VCaP (cell line): ENCODE results near the gene SUCLG2.

Source experiments
- H3K27ac ChIP-seq: fragments of 450-650 bp; 2 replicates; pipeline ENCODE4 v1.5.1; 2017
- TF ChIP-seq, protein P1 (sequence below): fragments of 450-650 bp; conservative IDR thresholded peaks from 2 replicates; pipeline ENCODE4 v1.5.1; 2017; ENCODE audit warnings: mild to moderate bottlenecking, moderate library complexity

SUCLG2 gene

DNA sequence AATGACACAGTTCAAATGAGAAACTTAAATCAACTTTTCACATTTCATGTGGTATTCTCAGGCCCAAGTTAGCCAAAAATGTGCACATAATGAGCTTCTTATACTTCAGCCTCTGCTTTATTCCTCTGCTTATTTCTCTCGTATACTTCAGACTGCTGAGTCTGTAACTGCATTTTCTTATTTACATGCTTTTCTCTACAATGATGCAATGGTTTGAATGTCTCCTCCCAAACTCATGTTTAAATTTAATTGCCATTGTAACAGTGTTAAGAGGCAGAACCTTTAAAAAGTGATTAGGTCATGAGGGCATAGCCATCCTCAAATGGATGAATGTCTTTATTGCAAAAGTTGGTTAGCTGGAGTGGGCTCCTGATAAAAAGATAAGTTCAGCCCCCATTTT, 184.2 kb downstream of the SUCLG2 start:
- no peak overlapping the region for H3K27ac ChIP-seq
- TF ChIP-seq, protein P1, sequence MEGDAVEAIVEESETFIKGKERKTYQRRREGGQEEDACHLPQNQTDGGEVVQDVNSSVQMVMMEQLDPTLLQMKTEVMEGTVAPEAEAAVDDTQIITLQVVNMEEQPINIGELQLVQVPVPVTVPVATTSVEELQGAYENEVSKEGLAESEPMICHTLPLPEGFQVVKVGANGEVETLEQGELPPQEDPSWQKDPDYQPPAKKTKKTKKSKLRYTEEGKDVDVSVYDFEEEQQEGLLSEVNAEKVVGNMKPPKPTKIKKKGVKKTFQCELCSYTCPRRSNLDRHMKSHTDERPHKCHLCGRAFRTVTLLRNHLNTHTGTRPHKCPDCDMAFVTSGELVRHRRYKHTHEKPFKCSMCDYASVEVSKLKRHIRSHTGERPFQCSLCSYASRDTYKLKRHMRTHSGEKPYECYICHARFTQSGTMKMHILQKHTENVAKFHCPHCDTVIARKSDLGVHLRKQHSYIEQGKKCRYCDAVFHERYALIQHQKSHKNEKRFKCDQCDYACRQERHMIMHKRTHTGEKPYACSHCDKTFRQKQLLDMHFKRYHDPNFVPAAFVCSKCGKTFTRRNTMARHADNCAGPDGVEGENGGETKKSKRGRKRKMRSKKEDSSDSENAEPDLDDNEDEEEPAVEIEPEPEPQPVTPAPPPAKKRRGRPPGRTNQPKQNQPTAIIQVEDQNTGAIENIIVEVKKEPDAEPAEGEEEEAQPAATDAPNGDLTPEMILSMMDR = no peak

DNA sequence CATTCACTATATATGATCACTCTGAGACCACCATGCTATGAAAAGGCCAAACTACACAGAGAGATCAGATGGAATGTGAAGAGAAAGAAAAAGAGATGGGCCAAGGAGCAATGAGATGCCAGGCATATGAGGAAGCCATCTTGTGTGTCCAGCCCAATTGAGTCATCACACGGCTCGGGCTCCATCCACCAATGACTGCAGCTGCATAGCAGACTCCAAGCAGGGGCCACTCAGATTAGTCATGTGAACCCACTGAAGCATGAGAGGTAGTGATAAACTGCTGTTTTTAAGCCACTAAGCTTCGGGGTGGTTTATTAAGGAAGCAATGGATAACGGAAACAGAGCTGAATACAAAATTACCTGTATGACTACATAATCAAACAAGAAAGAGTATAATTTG, 185.9 kb downstream of the SUCLG2 start:
- no peak overlapping the region for H3K27ac ChIP-seq
- TF ChIP-seq, protein P1 = no peak

DNA sequence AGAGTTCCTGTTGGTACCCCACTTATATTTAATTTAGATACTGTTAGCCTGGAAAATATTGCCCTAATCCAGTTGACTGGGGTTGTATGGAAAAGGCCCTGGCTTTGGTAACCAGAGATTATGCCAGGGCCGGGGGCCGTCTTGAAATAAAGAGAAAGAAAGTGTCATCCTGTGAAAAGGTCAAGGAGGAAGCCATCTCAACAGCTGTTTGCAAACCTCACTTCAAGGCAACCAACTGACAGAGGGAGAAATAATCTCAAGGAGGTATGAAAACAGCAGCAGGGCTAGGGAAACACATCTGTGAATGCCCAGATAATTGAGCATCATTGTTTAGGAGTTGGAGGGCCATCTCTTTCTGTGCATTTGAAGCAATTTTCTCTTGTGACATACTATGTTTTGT, 190.8 kb downstream of the SUCLG2 start:
- H3K27ac ChIP-seq = no peak overlapping the region
- TF ChIP-seq, protein P1 = no peak

DNA sequence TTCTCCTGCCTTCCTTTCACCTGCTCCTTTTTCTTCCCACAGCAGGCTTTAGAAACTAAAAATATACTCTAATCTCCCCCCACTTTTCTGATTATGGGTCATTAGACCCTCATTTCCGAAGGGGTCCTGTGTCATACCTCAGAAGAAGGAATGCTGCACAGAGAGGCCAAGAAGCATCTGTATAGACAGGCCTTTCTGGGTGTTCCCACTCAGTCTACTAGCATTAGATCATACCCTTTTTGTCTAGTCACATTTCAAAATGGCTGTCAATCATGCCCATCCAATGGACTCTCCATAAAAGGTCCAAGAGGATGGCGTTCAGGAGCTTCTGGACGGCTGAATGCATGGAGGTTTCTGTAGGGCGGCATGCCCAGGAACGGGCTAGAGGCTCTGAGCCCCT, 192.2 kb downstream of the SUCLG2 start:
- H3K27ac ChIP-seq = no peak overlapping the region
- TF ChIP-seq, protein P1 = no peak

DNA sequence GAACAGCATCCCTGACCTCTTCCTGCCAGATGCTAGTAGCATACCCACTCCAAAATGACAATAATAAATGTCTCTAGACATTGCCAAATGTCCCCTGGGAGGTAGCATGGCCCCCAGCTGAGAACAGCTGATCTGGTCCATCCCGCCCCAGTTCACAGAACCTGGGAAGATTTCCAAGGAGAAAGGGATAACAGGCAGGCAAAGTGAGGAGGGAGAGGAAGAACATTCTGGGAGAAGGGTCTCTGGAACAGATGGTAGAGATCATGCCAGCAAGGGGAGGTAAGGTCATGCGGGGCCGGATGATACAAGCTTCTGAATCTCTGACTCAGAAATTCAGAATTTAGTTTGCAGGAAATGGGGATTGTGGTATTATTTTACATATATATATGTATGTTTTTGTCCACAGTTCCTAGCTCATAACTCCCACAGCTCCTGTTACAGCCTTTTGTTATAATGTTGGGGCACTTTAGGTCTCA, 192.7 kb downstream of the SUCLG2 start:
- TF ChIP-seq, protein P1 = no peak
- H3K27ac ChIP-seq = no peak overlapping the region

DNA sequence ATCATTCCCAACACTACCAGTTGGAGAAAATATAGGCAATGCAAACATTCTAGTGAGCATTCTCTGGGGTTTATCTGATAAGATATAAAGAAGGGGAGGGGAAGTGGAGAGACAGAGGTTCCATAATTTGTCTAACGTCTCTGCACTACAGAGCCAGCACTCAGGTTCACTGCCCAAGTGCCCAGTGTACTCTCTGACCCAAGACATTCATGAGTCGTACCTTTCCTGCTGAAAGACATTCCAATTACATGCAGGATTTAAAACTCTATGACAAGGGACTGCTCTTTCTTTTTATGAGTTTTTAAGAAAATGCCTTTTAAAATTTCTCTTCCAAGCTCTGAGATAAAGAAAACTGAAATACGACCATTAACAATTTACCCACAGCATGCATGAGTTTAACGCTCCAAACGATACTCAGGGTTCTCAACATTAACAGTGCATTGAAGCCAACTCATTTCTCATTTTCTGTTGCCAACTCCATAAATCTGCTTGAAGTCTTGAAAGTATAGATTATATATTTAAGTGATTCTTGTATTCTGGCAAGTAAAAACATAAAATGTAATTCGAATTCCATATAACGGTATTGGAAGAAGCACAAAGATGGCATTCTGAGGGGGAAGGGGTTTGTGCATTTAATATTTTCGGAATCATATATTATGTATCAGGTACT, 193.4 kb downstream of the SUCLG2 start:
- TF ChIP-seq, protein P1 = no peak
- no peak overlapping the region for H3K27ac ChIP-seq

DNA sequence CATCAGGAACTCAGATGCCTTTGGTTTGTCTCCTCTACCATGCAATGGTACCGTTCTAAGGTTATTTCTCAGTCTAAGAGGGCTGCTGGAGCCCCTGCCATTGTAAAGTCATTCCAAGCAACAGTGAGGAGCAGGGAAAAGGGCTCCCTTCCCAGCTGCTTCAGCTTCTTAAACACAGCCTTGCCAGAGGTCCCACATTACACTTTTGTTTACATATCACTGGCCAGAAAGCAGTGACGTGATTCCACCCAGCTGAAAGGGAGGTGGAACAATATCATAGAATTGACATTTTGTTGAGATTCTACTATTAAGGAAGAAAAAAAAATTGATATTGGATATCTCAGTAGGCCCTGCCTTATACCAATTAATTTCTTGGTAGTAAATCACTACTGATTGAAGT, 194.6 kb downstream of the SUCLG2 start:
- H3K27ac ChIP-seq = no peak overlapping the region
- TF ChIP-seq, protein P1 = no peak
